Thoracic aorta (tissue), 2 donors: Measurements from ENCODE around the gene CEACAM8. TPM values are rescaled to one million over a fixed set of nuclear protein-coding genes. Genes with fewer than 3 reads are reported as not detected.
"Not testable (repeated sequence)": the region's sequence is repeated elsewhere in the genome, so short reads cannot be mapped to it uniquely, and the experiment has no call there.

Experiments
- ATAC-seq: fragments of 150-250 bp; one replicate; pipeline ENCODE4 v1.8.0; 2017; ENCODE audit warnings: low read depth; ENCODE audit not compliant: insufficient number of reproducible peaks, low FRiP score
- DNase-seq: peaks from one replicate; pipeline ENCODE4 v3.0.0-alpha.2; 2020; ENCODE audit warnings: low spot score
- H3K27ac ChIP-seq, 2 donors: fragments of 200-600 bp; sonication (generic); 1 replicate in 1 of 2; 2 replicates in 1 of 2; pipeline ENCODE4 v1.5.1; 2016; ENCODE audit warnings: mild to moderate bottlenecking in 2 of 2, moderate library complexity in 2 of 2
- H3K27me3 ChIP-seq: fragments of 200-600 bp; sonication (generic); replicated peaks from 2 replicates; pipeline ENCODE4 v1.6.0; 2016; ENCODE audit warnings: mild to moderate bottlenecking; ENCODE audit not compliant: insufficient read depth
- H3K36me3 ChIP-seq: fragments of 200-600 bp; sonication (generic); one replicate; pipeline ENCODE4 v1.5.1; 2016
- H3K4me1 ChIP-seq, 2 donors: fragments of 200-600 bp; sonication (generic); 1 replicate in 1 of 2; 2 replicates in 1 of 2; pipeline versions ENCODE4 v1.5.1 to v1.6.0; 2016; ENCODE audit warnings: low read depth in 2 of 2, mild to moderate bottlenecking in 1 of 2; ENCODE audit not compliant: control insufficient read depth in 1 of 2
- H3K4me3 ChIP-seq: fragments of 200-600 bp; sonication (generic); 2 replicates; pipeline ENCODE4 v1.5.1; 2016; ENCODE audit warnings: mild to moderate bottlenecking
- H3K9me3 ChIP-seq: fragments of 200-600 bp; sonication (generic); 2 replicates; pipeline ENCODE4 v1.5.1; 2016
- total RNA-seq, 2 donors: library from RNA; depleted of rRNA; stranded (reverse); fragments of >200 nt; gene quantifications; one replicate each; pipeline versions ENCODE4 v1.1.0 to v1.2.3, GENCODE V29; 2016
- TF ChIP-seq, protein P1 (sequence below): fragments of 200-600 bp; sonication (generic); IDR thresholded peaks from one replicate; pipeline ENCODE4 v1.5.1; 2019; ENCODE audit warnings: antibody characterized with exemption

The CEACAM8 gene
- total RNA-seq, 2 donors from 2014 or later = not detected

DNA sequence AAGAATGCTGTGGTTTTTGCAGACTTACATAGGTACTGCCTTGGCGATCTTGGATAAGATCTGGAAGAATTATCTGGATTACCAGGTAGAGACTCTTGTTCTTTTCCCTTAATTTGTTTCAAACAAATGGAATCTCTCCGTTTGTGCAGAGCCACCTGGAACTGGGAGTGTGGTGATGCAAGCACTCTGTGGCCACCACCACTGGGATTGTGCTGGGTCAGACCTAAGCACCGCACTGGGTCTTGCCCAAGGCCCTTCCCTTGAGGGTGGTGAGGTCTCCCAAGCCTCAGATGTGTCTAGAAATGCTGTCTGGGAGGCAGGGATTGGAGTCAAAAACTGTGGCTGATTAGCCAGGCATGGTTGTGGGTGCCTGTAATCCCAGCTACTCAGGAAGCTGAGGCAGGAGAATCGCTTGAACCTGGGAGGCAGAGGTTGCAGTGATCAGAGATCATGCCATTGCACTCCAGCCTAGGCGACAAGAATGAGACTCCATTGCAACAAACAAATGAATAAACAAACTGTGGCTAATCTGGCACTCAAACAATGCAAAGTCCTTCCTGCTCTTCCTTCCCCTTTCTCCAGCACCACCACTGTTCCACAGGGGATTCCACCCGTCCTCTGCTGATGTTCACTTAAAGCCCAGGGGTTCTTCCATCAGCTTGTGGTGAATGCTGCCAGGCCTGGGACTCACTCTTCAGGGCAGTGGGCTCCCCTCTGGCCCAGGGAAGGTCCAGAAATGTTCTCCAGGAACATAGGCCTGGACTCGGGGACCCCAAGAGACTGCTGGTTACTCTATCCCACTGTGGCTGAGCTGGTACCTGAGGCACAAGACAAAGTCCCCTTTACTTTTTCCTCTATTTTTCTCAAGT, 55.6 kb downstream of the CEACAM8 start:
- TF ChIP-seq, protein P1, sequence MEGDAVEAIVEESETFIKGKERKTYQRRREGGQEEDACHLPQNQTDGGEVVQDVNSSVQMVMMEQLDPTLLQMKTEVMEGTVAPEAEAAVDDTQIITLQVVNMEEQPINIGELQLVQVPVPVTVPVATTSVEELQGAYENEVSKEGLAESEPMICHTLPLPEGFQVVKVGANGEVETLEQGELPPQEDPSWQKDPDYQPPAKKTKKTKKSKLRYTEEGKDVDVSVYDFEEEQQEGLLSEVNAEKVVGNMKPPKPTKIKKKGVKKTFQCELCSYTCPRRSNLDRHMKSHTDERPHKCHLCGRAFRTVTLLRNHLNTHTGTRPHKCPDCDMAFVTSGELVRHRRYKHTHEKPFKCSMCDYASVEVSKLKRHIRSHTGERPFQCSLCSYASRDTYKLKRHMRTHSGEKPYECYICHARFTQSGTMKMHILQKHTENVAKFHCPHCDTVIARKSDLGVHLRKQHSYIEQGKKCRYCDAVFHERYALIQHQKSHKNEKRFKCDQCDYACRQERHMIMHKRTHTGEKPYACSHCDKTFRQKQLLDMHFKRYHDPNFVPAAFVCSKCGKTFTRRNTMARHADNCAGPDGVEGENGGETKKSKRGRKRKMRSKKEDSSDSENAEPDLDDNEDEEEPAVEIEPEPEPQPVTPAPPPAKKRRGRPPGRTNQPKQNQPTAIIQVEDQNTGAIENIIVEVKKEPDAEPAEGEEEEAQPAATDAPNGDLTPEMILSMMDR = no peak
- H3K4me3 ChIP-seq = no peak overlapping the region
- H3K4me1 ChIP-seq = no peaks in the 10 kb centered on the region
- H3K36me3 ChIP-seq = no peaks in the 10 kb centered on the region
- H3K27ac ChIP-seq = no peak overlapping the region
- H3K9me3 ChIP-seq = no peaks in the 10 kb centered on the region
- DNase-seq = no peak
- no peak for ATAC-seq
- no peaks in the 10 kb centered on the region for H3K27me3 ChIP-seq

DNA sequence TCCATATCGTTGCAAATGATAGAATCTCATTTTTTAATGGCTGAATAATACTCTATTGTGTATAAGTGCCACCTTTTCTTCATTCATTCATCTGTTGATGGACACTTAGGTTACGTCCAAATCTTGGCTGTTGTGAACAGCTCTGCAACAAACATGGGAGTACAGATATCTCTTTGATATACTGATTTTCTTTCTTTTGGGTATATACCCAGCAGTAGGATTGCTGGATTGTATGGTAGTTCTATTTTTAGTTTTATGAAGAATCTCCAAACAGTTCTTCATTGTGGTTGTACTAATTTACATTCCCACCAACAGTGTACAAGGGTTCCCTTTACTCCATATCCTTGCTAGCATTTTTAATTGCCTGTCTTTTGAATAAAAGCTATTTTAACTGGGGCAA, 59.4 kb downstream of the CEACAM8 start:
- H3K36me3 ChIP-seq, H3K27me3 ChIP-seq, ATAC-seq, H3K27ac ChIP-seq, H3K9me3 ChIP-seq, H3K4me1 ChIP-seq, DNase-seq, H3K4me3 ChIP-seq: not testable (repeated sequence)

DNA sequence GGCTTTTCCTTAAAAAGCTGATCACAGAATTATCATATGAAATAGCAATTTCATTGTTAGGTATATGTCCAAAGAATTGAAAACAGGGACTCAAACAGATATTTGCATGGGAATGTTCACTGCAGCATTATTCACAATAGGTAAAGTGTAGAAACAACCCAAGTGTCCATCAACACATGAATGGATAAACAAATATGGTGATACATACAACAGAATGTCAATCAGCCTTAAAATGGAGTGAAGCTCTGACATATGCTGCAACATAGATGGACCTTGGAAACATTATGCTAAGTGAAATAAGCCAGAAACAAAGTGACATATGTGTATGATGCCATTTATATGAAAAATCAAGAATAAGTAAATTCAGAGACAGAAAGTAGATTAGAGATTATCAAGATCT, 60.3 kb downstream of the CEACAM8 start:
- Histone ChIP-seq H3K4me1 (no peaks in the 10 kb centered on the region), H3K36me3 (no peaks in the 10 kb centered on the region), H3K27me3 (no peaks in the 10 kb centered on the region), H3K9me3 (no peaks in the 10 kb centered on the region), H3K4me3 (no peak overlapping the region), H3K27ac (no peak overlapping the region)
- TF ChIP-seq, protein P1 = no peak
- no peak for DNase-seq
- no peak for ATAC-seq

DNA sequence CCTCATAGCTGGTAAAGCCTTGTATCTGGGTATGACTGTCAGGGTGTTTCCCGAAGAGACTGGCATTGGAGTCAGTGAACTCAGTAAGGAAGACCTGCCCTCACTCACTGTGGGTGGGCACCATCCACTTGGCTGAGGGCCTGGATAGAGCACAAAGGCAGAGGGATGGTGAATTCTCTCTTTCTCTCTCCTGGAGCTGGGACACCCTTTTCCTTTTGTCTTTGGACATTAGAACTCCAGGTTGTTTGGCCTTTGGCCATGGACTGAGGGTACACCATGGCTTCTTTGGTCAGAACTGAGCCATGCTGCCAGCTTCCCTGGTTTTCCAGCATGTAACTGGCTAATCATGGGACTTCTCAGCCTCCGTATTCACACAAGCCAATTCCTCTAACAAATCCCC, 61.8 kb downstream of the CEACAM8 start:
- no peak for ATAC-seq
- no peaks in the 10 kb centered on the region for H3K27me3 ChIP-seq
- DNase-seq = no peak
- no peaks in the 10 kb centered on the region for H3K4me1 ChIP-seq
- no peaks in the 10 kb centered on the region for H3K36me3 ChIP-seq
- no peaks in the 10 kb centered on the region for H3K9me3 ChIP-seq
- H3K4me3 ChIP-seq = no peak overlapping the region
- H3K27ac ChIP-seq = no peak overlapping the region
- TF ChIP-seq, protein P1 = no peak

DNA sequence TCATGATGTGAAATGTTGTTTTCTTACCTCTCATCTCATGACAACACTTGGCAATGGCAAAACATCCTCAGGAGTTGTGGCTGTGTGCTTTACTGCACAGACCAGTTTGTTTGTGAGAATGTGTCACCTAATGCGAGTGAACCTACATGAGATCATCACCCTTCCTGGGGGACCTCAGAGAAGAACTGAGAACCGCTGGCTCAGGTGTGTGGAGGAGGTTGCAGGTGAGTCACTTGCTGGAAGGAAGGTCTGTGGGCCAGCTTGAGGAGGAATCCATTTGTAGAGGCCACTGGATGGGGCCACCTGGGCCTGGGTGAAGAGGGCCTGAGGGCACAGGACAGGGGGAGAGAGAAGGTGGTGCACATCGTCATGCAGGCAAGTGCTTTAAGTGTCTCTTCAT, 63.4 kb downstream of the CEACAM8 start:
- no peaks in the 10 kb centered on the region for H3K4me1 ChIP-seq
- ATAC-seq (no peak), DNase-seq (no peak)
- no peak overlapping the region for H3K4me3 ChIP-seq
- H3K27me3 ChIP-seq = no peaks in the 10 kb centered on the region
- H3K9me3 ChIP-seq = no peaks in the 10 kb centered on the region
- TF ChIP-seq, protein P1 = no peak
- no peak overlapping the region for H3K27ac ChIP-seq
- no peaks in the 10 kb centered on the region for H3K36me3 ChIP-seq

Other genes starting within 250 kb of the CEACAM8 start
- not detected for gene CNFN, start 204.6 kb downstream of the CEACAM8 start, total RNA-seq
- gene LIPE, start 167.5 kb downstream of the CEACAM8 start, total RNA-seq = 1 to 10 TPM; 4.5 to 7.3 TPM
- gene CXCL17, start 152.0 kb downstream of the CEACAM8 start, total RNA-seq = 1 to 10 TPM in 1 of 2 donors, not detected in 1; 1.6 TPM
- 1 to 10 TPM; 2.2 to 4.6 TPM for gene CEACAM1, start 66.4 kb downstream of the CEACAM8 start, total RNA-seq
- not detected for gene PSG3, start 145.6 kb upstream of the CEACAM8 start, total RNA-seq
- gene PSG8, start 170.8 kb upstream of the CEACAM8 start, total RNA-seq = not detected